ENCODE measurements around the gene TMEM59. TPM values are rescaled to one million over a fixed set of nuclear protein-coding genes. Genes with fewer than 3 reads are reported as not detected.

TMEM59 gene
- total and polyA plus RNA-seq, 4 donors: 152 to 468 (median 336) TPM

DNA sequence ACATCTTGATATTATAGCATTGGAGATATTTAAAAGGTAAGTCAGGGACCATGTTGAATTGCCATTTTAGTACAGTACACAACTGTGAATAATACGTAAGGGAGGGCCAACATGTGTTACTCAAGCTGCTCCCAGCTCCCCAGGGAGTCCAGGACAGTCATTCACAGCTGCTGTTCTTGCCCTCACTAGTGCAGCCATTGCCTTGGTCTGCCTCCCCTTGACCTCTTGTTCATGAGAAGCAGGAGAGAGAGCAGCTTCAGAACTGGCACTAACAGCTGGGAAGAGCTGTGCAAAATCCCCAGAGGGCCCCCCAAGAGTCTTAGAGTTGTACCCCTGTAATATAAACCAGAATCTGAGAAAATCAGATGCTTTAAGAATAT, 16.8 kb upstream of the TMEM59 start:
- peaks cover 0 to 8% (median 0%) of the 10 kb centered on the region in 5 donors for H3K4me1 ChIP-seq (ENCODE audit: control insufficient read depth in 5 of 5, insufficient read depth in 5 of 5, low read length in 5 of 5)
- no peak for DNase-seq
- no peak for ATAC-seq (ENCODE audit: insufficient read depth, low FRiP score)
- H3K4me3 ChIP-seq: no peak overlapping the region
- TF ChIP-seq, protein P1, sequence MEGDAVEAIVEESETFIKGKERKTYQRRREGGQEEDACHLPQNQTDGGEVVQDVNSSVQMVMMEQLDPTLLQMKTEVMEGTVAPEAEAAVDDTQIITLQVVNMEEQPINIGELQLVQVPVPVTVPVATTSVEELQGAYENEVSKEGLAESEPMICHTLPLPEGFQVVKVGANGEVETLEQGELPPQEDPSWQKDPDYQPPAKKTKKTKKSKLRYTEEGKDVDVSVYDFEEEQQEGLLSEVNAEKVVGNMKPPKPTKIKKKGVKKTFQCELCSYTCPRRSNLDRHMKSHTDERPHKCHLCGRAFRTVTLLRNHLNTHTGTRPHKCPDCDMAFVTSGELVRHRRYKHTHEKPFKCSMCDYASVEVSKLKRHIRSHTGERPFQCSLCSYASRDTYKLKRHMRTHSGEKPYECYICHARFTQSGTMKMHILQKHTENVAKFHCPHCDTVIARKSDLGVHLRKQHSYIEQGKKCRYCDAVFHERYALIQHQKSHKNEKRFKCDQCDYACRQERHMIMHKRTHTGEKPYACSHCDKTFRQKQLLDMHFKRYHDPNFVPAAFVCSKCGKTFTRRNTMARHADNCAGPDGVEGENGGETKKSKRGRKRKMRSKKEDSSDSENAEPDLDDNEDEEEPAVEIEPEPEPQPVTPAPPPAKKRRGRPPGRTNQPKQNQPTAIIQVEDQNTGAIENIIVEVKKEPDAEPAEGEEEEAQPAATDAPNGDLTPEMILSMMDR (IDR thresholded peaks at IDR 0.05; ENCODE audit: control extremely low read depth, extremely low read depth): no peak
- H3K27me3 ChIP-seq (ENCODE audit: control insufficient read depth in 3 of 3, insufficient read depth in 3 of 3, low read length in 2 of 3): no peaks in the 10 kb centered on the region
- peaks cover 0 to 3% (median 0%) of the 10 kb centered on the region in 4 donors for H3K36me3 ChIP-seq (ENCODE audit: control insufficient read depth in 4 of 4, insufficient read depth in 4 of 4, low read length in 4 of 4)
- no peaks in the 10 kb centered on the region for H3K9me3 ChIP-seq (ENCODE audit: control insufficient read depth in 4 of 4, insufficient read depth in 3 of 4, low read length in 3 of 4)
- 70 to 78% methylated on average over 1 of the region's 1 CpG for WGBS, 2 donors
- no peak overlapping the region for H3K27ac ChIP-seq (ENCODE audit: low read depth in 1 of 2, low read length in 1 of 2)
- H3K9ac ChIP-seq (ENCODE audit: insufficient read depth in 1 of 2, low read length in 2 of 2): no peak overlapping the region

DNA sequence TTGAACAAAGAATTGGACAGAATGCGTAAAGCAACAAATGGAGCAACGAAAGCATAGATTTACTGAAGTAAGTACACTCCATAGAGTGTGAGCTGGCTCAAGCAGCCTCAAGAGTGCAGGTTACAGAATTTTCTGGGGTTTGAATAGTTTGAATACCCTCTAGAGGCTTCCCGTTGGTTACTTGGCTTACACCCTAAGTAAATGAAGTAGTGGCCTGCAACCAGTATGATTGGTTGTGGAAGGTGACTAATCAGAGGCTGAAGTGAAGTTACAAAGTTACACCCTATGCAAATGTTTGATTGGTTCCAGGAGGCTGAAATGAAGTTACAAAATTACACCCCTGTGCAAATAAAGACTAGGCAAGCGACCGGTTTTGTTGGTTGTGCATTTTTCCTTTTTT, 11.3 kb upstream of the TMEM59 start:
- peaks cover 0 to 2% (median 0%) of the 10 kb centered on the region in 4 donors for H3K36me3 ChIP-seq (ENCODE audit: control insufficient read depth in 4 of 4, insufficient read depth in 4 of 4, low read length in 4 of 4)
- no peak overlapping the region for H3K27ac ChIP-seq (ENCODE audit: low read depth in 1 of 2, low read length in 1 of 2)
- H3K27me3 ChIP-seq (ENCODE audit: control insufficient read depth in 3 of 3, insufficient read depth in 3 of 3, low read length in 2 of 3): no peaks in the 10 kb centered on the region
- no peaks in the 10 kb centered on the region for H3K9me3 ChIP-seq (ENCODE audit: control insufficient read depth in 4 of 4, insufficient read depth in 3 of 4, low read length in 3 of 4)
- TF ChIP-seq, protein P1 (IDR thresholded peaks at IDR 0.05; ENCODE audit: control extremely low read depth, extremely low read depth): no peak
- ATAC-seq (ENCODE audit: insufficient read depth, low FRiP score): no peak
- DNase-seq: no peak
- no peak overlapping the region for H3K4me3 ChIP-seq
- H3K4me1 ChIP-seq (ENCODE audit: control insufficient read depth in 5 of 5, insufficient read depth in 5 of 5, low read length in 5 of 5): peaks cover 0 to 1% (median 0%) of the 10 kb centered on the region in 5 donors
- WGBS, 2 donors: 77 to 82% methylated on average over 5 of the region's 5 CpGs
- no peak overlapping the region for H3K9ac ChIP-seq (ENCODE audit: insufficient read depth in 1 of 2, low read length in 2 of 2)

DNA sequence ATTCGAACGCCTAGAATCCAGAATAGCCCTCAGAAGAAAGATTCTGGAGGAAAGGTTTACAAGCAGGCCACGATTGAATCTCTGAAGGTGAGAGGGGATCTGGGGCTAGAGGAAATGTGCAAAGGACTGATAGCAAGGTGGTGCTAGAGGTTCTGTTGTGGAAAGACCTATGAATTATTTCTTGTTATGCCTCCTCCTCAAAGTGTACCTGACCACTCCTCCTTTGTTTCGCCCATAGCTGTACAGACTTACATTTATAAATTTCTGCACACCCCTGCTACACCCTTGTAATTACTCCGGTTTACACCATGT, 1.4 kb upstream of the TMEM59 start:
- Histone ChIP-seq H3K9ac (ENCODE audit: insufficient read depth in 1 of 2, low read length in 2 of 2) (peak overlapping the region; percentile 92 to 94), H3K36me3 (ENCODE audit: control insufficient read depth in 4 of 4, insufficient read depth in 4 of 4, low read length in 4 of 4) (peaks cover 0 to 6% (median 1%) of the 10 kb centered on the region in 4 donors), H3K9me3 (ENCODE audit: control insufficient read depth in 4 of 4, insufficient read depth in 3 of 4, low read length in 3 of 4) (no peaks in the 10 kb centered on the region), H3K27me3 (ENCODE audit: control insufficient read depth in 3 of 3, insufficient read depth in 3 of 3, low read length in 2 of 3) (no peaks in the 10 kb centered on the region), H3K27ac (ENCODE audit: low read depth in 1 of 2, low read length in 1 of 2) (no peak overlapping the region), H3K4me3 (no peak overlapping the region), H3K4me1 (ENCODE audit: control insufficient read depth in 5 of 5, insufficient read depth in 5 of 5, low read length in 5 of 5) (peaks cover 0 to 21% (median 12%) of the 10 kb centered on the region in 5 donors)
- DNase-seq: peak in 1 of 3 donors; percentile 8
- 14 to 34% methylated on average over 5 of the region's 5 CpGs for WGBS, 2 donors
- no peak for ATAC-seq (ENCODE audit: insufficient read depth, low FRiP score)
- TF ChIP-seq, protein P1 (IDR thresholded peaks at IDR 0.05; ENCODE audit: control extremely low read depth, extremely low read depth): no peak

All from lung (tissue), 12 donors.